Breast epithelium (tissue), 4 donors: ENCODE data around the gene GNG8. TPM values are rescaled to one million over a fixed set of nuclear protein-coding genes. Genes with fewer than 3 reads are reported as not detected.

ENCODE experiments used
- DNase-seq, 2 donors: peaks; one replicate each; pipeline ENCODE4 v3.0.0-alpha.2; 2019; ENCODE audit warnings: low spot score in 2 of 2
- H3K27ac ChIP-seq, 2 donors: fragments of 200-600 bp; sonication (generic) in 1 of 2; one replicate each; pipeline ENCODE4 v1.5.1; 2016 to 2019; ENCODE audit warnings: mild to moderate bottlenecking in 1 of 2
- H3K27me3 ChIP-seq, 2 donors: fragments of 200-600 bp; sonication (generic) in 1 of 2; one replicate each; pipeline versions ENCODE4 v1.5.1 to v1.6.0; 2017 to 2019; ENCODE audit warnings: control low read depth in 1 of 2, mild to moderate bottlenecking in 1 of 2
- H3K36me3 ChIP-seq: fragments of 200-600 bp; one replicate; pipeline ENCODE4 v1.5.1; 2019
- H3K4me1 ChIP-seq, 2 donors: fragments of 200-600 bp; sonication (generic); one replicate each; pipeline ENCODE4 v1.5.1; 2016 to 2019; ENCODE audit warnings: control low read depth in 1 of 2
- H3K4me3 ChIP-seq, 3 donors: fragments of 200-600 bp; sonication (generic); 1 replicate in 2 of 3; 2 replicates in 1 of 3; pipeline ENCODE4 v1.5.1; 2016 to 2019; ENCODE audit warnings: mild to moderate bottlenecking in 3 of 3, moderate library complexity in 2 of 3
- H3K9me3 ChIP-seq, 2 donors: fragments of 200-600 bp; sonication (generic) in 1 of 2; one replicate each; pipeline ENCODE4 v1.5.1; 2016 to 2019; ENCODE audit warnings: control low read depth in 1 of 2
- POLR2A ChIP-seq: fragments of 450-650 bp; IDR thresholded peaks from one replicate; pipeline ENCODE4 v1.6.1; 2016; ENCODE audit warnings: antibody characterized with exemption, mild to moderate bottlenecking, moderate library complexity
- POLR2AphosphoS5 ChIP-seq, 3 donors: sonication (generic); formaldehyde crosslinking; IDR thresholded peaks; one replicate each; pipeline ENCODE4 v1.6.1; 2017; ENCODE audit warnings: antibody characterized with exemption in 3 of 3
- intact Hi-C: fragments of 100-400 bp; cut with DNase I; formaldehyde crosslinking; loops from one replicate; pipeline ENCODE4 v1.15.1; 2023; ENCODE audit warnings: low total_unique reads
- total RNA-seq, 3 donors: library from RNA; depleted of rRNA; stranded (reverse); fragments of >200 nt; gene quantifications; one replicate each; pipeline ENCODE4 v1.1.0, GENCODE V29; 2016
- TF ChIP-seq, protein P1 (sequence below), 3 donors: fragments of 450-650 bp; IDR thresholded peaks; one replicate each; pipeline ENCODE4 v1.5.1; 2016 to 2017; ENCODE audit warnings: antibody characterized with exemption in 3 of 3, mild to moderate bottlenecking in 3 of 3, moderate library complexity in 3 of 3

GNG8 gene
- total RNA-seq, 3 donors from 2014 or later, result not detected

DNA sequence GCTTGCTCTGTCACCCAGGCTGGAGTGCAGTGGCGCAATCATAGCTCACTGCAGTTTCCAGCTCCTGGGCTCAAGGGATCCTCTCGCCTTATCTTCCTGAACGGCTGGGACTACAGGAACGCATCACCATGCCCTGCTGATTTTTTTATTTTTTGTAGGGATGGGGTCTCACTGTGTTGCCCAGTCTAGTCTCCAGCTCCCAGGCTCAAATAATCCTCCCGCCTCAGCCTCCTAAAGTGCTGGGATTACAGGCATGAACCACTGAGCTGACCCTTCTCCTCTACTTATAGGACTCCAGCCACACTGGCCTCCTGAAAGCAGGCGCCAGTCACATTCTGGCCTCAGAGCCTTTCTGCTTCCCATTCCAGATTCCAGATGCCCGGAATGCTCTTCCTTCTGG, 14.4 kb upstream of the GNG8 start:
- no peak for DNase-seq
- Histone ChIP-seq H3K9me3 (peaks cover 0 to 4% of the 10 kb centered on the region in 2 donors), H3K36me3 (no peaks in the 10 kb centered on the region), H3K4me3 (no peak overlapping the region), H3K4me1 (no peaks in the 10 kb centered on the region), H3K27ac (no peak overlapping the region), H3K27me3 (peaks cover 0 to 25% of the 10 kb centered on the region in 2 donors)
- TF ChIP-seq, protein P1, sequence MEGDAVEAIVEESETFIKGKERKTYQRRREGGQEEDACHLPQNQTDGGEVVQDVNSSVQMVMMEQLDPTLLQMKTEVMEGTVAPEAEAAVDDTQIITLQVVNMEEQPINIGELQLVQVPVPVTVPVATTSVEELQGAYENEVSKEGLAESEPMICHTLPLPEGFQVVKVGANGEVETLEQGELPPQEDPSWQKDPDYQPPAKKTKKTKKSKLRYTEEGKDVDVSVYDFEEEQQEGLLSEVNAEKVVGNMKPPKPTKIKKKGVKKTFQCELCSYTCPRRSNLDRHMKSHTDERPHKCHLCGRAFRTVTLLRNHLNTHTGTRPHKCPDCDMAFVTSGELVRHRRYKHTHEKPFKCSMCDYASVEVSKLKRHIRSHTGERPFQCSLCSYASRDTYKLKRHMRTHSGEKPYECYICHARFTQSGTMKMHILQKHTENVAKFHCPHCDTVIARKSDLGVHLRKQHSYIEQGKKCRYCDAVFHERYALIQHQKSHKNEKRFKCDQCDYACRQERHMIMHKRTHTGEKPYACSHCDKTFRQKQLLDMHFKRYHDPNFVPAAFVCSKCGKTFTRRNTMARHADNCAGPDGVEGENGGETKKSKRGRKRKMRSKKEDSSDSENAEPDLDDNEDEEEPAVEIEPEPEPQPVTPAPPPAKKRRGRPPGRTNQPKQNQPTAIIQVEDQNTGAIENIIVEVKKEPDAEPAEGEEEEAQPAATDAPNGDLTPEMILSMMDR (IDR thresholded peaks at IDR 0.05), result no peak
- TF ChIP-seq POLR2AphosphoS5 (IDR thresholded peaks at IDR 0.05) (no peak), POLR2A (no peak)
- intact Hi-C loops, result no loop called here

DNA sequence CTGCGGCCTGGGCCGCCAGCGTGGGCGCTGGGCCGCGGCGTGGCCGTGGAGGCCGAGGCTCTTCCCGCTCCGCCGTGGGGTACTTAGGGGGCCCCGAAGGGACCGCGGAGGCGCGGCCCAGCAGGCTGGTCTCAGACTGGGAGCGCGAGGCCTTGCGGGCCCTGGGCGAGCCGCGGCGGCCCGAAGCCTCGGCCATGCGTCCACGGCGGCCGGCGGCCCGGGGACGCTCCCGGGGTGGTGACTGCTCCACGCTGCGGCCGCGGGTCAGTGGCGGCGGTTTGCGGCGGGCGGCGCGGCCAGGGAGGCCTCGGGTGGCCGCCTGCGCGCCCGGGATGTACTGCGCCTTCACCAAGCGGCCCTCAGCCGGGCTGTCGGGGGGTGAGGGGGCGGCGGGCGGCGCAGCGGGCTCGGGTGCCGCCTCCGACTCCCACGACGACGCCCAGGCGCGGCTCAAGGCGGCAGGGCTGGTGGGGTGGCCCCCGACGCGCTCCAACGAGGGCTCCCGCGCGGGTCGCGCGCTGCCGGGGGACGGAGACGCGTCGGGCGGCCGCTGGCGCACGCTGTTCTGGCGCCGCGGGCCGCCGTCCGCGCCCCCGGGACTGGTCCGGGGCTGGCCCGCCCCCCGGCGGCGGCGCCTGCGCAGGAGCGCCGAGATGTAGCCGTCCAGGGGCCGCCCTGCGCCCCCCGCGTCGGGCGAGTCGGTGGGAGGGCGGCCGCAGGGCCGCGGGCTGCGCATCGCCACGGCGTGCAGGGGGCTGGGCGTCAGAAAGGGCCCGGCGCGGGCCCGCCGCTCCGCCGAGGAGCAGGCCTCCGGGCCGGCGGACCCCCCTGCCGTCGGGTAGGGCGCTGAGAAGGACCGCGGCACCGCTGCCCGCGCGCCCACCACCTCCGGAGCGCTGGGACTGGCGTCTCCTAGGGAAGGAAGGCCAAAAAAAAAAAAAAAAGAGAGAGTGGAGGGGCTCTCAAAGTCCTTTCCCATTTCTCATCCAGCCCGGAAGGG, 13.3 kb upstream of the GNG8 start:
- intact Hi-C loops, result no loop called here
- Histone ChIP-seq H3K36me3 (no peaks in the 10 kb centered on the region), H3K27me3 (peaks cover 0 to 25% of the 10 kb centered on the region in 2 donors), H3K9me3 (peaks cover 0 to 4% of the 10 kb centered on the region in 2 donors), H3K4me1 (no peaks in the 10 kb centered on the region), H3K27ac (no peak overlapping the region), H3K4me3 (no peak overlapping the region)
- no peak for DNase-seq
- TF ChIP-seq POLR2AphosphoS5 (IDR thresholded peaks at IDR 0.05), result no peak
- no peak for TF ChIP-seq POLR2A
- TF ChIP-seq, protein P1 (IDR thresholded peaks at IDR 0.05), result no peak

DNA sequence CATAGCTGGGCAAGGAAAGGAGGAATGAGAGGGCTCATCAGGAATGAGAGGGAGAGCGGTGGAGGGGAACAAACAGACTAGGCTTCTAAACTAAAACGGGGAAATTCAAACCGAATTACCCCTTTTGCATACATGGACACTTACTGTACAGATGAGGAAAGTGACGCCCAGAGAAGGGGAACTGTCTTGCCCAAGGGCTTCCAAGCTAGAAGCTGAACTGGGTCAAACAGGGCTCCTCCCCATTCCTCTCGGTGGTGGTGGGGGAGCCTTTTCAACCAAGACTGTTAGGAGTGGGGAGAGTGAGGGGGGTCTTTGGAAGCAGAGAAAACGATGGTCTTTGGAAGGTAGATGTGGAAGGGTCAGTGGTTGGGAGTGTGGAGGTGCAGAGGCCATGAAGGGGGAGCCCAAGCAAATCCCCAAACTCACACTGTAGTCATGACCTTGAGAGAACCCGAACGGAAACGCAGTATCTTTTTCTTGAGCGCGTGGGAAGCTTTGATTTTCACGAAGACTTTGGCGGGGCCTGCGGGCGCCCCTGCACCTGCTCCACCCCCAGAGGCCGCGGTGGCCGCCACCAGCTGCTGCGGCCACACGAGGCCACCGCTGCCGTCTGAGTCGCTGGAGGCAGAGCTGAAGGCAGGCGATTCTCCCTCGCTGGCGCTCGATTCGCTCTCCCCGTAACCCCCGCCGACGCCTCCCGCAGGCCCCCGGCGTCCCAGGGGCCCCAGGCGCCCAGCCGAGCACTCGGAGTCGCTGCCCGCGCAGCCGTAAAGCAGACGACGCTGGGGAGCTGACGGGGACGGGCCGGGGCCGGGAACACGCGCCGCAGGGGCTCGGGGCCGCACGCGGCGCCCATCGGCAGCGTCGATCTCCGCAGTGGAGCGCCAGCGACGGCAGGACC, 12.3 kb upstream of the GNG8 start:
- H3K4me1 ChIP-seq, result no peaks in the 10 kb centered on the region
- peaks cover 0 to 25% of the 10 kb centered on the region in 2 donors for H3K27me3 ChIP-seq
- H3K4me3 ChIP-seq, result no peak overlapping the region
- TF ChIP-seq POLR2AphosphoS5 (IDR thresholded peaks at IDR 0.05) (no peak), POLR2A (no peak)
- TF ChIP-seq, protein P1 (IDR thresholded peaks at IDR 0.05), result no peak
- H3K9me3 ChIP-seq, result peaks cover 0 to 4% of the 10 kb centered on the region in 2 donors
- H3K36me3 ChIP-seq, result no peaks in the 10 kb centered on the region
- intact Hi-C loops, result no loop called here
- H3K27ac ChIP-seq, result no peak overlapping the region
- no peak for DNase-seq

DNA sequence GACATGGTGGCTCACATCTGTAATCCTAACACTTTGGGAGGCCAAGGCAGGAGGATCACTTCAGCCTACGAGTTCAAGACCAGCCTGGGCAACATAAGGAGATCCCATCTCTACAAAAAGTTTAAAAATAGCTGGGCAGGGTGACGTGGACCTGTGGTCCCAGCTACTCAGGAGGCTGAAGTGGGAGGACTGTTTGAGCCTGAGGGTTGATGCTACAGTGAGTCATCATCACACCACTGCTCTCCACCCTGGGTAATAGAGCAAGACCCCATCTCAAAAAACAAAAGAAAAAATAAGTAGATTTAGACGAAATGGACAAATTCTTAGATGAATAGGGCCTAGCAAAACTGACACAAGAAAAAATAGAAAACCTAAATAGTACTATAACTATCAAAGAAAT, 10.4 kb upstream of the GNG8 start:
- TF ChIP-seq, protein P1 (IDR thresholded peaks at IDR 0.05), result no peak
- TF ChIP-seq POLR2AphosphoS5 (IDR thresholded peaks at IDR 0.05) (no peak), POLR2A (no peak)
- peaks cover 0 to 4% of the 10 kb centered on the region in 2 donors for H3K9me3 ChIP-seq
- no peak overlapping the region for H3K4me3 ChIP-seq
- intact Hi-C loops, result no loop called here
- no peaks in the 10 kb centered on the region for H3K4me1 ChIP-seq
- H3K36me3 ChIP-seq, result no peaks in the 10 kb centered on the region
- DNase-seq, result no peak
- no peak overlapping the region for H3K27ac ChIP-seq
- peaks cover 0 to 25% of the 10 kb centered on the region in 2 donors for H3K27me3 ChIP-seq
